SKM-1 (cell line): ENCODE results near the gene CMYA5.
A peak's percentile ranks its signal among the peaks of the same experiment; 100 is the strongest.
"Not testable (repeated sequence)": the region's sequence is repeated elsewhere in the genome, so short reads cannot be mapped to it uniquely, and the experiment has no call there.

Source experiments
- DNase-seq: peaks from one replicate; lab custom pipeline; 2025; ENCODE audit not compliant: unreplicated experiment; lab: John Stamatoyannopoulos, UW

CMYA5 gene

DNA sequence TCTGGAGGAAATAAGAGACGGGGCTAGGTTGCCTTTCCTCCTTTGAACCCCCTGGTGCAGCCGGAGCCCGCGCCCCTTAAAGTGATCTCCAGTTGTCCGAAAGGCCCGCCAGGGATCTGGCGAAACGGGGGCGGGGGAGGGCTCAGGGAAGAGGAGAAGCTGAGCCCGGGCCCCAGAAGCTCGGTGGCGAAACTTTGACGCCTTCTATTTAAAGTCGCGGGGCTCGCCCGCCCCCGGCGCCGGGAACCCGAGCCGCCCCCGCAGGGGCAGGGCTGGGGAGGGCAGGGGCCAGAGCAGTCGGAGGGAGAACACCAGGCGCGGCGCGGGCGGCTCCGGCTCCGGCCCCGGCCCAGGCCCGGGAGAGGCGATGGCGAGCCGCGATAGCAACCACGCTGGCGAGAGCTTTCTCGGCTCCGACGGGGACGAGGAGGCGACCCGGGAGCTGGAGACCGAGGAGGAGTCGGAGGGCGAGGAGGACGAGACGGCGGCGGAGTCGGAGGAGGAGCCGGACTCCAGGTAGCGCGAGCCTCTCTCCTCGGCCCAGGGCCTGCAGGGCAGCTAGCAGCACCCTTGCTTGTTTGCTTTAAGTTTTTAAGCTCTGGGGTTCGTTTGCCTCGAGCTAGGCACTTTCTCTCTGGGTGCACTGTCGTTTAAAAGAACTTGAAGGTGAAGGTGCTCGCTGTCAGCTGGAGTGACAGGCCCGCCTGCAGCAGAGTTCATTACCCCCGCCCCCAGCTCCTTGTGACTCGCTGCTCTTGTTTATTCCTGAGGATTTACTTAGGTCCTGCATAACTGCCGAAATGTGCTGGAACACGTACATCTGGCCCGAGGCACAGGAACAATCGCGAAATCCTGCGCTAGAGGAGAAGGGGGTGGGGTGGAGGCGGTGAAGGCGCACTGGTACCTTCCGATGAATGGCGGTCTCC, at the start of gene CMYA5:
CMYA5 (plus strand) TSS at position 296 of the 926 bp plus-strand sequence; CDS start at position 368, 72 bp downstream.
- DNase-seq, result no peak

DNA sequence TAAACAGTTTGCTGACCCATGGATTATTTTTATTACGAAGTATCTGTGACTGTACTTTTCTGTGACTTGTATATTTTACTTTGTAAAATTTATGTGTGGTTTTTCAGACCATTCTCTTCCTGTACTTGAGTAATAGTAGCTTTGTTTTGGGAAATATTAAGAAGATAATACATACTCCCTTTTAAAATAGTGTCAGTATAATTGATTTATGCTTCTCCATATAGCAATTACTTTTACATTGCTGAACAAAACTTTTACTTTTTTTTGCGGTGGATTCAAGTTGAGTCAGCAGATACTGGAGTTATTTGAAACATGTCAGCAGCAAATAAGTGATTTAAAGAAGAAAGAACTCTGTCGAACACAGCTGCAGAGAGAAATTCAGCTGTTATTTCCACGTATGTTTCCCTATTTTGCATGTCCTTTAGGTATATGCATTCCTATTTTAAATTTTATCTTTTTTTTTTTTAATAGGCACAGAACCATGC, 49.0 kb upstream of the CMYA5 start:
- no peak for DNase-seq

DNA sequence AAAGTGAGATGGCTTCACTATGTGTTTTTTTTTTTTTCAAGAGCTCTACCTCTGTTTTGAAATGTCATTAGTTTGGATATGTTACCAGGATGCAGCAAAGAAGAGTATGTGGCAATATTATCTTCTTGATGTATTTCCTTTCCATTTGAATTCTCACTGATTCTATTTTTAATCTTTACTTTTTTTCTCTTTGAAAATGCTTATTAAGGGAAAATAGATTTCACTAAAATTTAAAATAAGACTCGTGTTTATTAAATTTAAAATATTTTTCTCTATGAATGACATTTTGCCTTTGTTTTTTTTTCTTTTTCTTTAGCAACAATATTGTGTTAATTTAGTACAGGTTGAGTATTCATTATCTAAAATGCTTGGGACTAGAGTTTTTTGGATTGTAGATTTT, 48.2 kb upstream of the CMYA5 start:
- DNase-seq, result no peak

DNA sequence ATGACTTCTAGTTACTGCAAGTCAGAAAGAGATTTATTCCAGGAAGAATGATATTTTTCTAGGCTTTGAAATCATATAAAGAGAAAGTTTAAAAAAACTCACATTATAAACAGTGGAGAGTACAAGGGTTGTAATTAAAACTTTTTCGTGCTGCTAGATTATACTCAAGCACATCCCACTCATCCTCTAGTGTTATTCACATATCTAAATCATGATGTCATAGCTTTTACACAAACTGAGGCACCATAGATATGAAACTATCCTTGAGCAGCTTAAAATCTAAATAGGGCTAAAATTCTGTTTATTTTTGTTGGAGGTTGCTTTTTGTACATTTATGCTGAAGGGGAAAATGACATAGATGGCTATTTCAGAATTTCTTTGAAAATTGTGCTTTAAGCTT, 47.4 kb upstream of the CMYA5 start:
- DNase-seq, result no peak

DNA sequence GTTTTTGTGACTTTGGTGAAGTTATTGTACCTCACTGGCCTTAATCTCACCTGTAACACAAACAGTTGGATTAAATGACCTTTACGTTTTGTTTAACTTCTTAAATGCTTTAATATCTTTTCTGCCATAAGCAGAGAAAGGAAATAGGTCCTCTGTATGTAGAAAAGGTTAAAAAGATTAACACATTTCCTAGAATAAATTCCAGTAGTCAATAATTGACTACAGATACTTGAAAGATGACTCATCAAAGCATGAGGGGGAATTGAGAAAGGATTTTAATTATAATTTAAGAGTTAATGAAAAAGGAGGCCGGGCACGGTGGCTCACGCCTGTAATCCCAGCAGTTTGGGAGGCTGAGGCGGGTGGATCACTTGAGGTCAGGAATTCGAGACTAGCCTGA, 35.8 kb upstream of the CMYA5 start:
- DNase-seq, result no peak

DNA sequence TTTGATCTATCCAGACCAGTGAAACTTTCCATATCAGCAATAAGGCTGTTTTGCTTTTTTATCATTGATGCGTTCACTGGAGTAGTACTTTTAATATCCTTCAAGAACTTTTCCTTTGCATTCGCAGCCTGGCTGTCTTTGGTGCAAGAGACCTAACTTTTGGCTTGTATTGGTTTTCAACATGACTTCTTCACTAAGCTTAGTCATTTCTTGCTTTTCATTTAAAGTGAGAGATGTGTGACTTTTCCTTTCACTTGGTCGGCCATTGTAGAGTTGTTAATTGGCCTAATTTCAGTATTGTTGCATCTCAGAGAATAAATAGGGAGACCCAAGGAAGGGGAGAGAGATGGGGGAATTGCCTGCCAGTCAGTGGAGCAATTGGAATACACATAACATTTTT, 26.4 kb upstream of the CMYA5 start:
- DNase-seq, result no peak

DNA sequence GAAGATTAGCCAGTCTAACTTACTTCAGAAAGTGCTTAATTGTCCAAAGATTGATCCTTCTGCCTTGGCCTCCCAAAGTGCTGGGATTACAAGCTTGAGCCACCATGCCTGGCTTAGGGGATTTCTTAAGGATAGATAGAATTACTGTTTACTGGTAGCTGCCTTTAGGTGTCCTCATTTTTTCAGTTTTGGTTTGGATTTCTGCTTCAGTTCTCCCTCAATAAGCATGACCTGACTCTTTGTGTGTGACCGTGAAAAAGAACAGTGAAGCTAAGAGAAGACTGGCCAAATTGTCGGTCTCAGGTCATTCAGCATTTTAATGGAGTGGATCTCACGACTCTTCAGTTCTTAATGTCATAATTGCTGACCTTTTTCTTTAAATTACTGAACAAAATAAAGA, 22.9 kb upstream of the CMYA5 start:
- DNase-seq, result no peak

DNA sequence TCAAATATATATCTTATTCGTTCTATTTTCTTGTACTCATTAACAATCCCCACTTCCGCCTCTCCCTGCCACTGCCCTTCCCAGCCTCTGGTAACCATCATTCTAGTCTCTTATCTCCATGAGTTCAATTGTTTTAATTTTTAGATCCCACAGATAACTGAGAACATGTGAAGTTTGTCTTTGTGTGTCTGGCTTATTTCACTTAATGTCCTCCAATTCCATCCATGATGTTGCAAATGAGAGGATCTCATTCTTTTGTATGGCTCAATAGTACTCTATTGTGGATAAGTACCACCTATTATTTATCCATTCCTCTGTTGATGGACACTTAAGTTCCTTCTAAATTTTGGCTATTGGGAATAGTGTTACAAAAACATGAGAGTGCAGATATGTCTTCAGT, 17.2 kb upstream of the CMYA5 start:
- DNase-seq, result no peak

DNA sequence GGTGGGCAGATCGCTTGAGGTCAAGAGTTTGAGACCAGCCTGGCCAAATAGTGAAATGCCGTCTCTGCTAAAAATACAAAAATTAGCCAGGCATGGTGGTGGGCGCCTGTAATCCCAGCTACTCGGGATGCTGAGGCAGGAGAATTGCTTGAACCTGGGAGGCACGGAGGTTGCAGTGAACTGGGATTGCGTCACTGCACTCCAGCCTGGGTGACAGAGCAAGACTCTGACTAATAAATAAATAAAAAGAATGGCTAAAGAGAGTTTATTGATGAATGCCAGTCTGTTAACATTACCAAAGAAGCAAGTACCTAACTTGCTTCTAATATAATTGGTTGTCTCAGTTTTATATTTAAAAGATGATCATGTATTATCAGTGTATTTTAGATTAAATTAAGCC, 13.3 kb upstream of the CMYA5 start:
- DNase-seq, result not testable (repeated sequence)

DNA sequence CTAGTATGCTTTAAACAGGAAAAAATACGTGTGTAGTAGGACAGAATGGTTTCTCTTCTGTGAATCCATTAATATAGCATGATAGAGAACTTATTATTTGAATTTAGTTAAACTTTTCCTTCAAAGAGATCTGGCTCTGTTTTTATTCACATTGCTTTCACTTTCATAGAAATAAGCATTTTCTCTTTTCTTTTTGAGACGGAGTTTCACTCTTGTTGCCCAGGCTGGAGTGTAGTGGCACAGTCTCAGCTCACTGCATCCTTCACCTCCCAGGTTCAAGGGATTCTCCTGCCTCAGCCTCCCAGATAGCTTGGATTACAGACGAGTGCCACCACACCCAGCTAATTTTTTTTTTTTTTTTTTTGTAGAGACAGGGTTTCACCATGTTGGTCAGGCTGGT, 7.5 kb upstream of the CMYA5 start:
- not testable (repeated sequence) for DNase-seq

DNA sequence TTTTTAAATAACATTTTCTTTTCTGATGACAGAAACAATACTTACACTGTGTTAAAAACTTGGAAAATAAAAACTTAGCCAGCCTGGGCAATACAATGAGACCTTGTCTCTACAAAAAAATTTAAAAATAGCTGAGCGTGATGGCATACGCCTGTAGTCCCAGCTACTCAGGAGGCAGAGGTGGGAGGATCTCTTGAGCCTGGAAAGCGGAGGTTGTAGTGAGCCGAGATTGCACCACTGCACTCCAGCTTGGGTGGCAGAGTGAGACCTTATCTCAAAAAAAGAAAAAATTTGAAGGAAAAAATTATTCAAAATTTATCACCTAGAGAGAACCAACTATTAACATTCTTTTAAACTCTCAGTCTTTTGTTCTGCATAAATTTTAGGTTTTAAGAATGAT, 4.9 kb upstream of the CMYA5 start:
- DNase-seq, result no peak

DNA sequence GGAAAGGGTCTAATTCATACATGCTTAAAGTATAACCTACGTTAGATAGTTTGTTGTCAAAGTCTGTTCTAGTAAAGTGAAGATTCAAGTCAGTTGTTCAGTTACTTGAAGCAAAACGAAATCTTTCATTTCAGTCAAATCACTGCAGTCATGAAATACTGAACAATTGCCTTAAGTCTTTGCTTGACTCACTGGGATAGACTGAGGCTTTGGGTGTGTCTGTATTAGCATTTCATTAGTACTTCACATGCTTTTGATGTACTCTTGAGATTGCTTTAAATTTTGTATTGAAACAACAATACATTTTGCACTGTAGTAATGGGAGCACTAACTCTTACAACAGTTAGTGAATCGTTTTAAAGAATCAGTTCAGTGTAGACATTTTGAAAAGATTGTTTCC, 4.0 kb upstream of the CMYA5 start:
- DNase-seq, result no peak

DNA sequence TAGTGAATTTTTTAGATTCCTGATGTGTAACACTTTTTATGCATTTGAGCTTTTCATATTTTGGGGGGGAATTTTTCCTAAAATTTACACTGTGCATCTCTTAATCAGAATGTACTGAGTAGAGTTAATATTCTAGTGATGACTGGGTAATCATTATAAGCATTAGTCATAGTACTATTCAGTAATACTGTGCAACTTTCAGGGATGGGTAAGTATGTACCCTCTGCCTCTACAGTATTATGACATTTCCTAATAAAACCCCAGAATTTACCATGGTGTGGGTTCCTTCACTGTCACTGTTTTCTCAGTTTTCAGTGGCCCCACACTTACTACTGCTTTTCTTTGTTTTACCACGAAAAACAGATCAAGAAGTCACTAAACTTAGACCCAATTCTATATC, 2.8 kb upstream of the CMYA5 start:
- no peak for DNase-seq

DNA sequence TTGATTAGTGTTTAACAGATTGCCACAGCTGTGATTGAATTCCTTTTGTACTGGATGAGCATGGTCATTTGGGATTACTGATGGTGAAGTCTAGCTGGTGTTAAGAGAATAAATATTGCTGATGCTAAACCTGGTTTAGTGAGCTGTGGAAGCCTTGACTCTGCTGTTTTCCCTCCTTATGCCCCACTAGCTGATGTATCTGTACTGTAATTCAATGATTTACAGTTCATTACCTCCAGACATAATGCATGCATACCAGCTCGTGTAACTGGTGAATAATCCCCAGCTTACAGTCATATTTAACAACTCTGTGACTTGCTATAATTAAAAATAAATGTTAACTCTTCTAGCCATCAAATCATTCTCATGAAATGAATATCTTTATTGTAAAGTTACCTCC, 1.7 kb upstream of the CMYA5 start:
- DNase-seq, result no peak

DNA sequence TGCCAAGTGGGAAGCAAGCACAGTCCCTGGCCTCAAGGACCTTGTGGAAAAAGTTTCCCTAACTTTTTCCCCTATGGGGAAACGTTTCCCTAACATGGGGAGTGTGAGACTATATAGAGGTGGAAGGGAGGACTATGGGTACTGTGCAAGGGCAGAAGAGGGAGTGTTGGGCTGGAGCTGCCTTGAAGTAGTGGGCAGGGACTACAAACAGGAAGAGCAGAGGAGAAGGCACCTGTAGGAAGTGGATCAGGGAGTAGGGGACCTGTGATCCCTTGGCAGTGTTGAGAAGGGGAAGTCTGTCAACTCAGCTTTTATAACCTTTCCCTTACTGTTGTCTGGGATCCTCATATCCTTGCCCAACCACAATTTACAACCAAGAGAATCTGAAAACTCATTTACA, 1.4 kb downstream of the CMYA5 start:
- DNase-seq, result no peak

DNA sequence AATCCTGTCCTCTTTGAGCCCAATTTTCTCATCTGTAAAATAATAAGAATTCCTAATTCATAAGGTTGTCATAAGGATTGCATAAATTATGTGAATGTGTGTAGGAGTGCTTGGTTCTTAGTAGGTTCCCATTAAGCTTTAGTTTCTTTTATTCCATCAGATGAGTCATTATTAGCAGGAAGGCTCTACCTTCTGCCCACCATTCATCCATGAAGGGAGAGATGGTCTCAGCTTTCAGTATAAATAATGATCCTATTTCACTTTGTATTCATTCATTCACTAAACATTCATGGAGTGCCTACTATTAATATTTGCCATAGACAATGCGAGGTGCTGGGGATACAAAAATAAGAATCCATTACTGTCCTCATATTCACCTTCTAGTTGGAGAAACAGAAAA, 3.0 kb downstream of the CMYA5 start:
- no peak for DNase-seq

DNA sequence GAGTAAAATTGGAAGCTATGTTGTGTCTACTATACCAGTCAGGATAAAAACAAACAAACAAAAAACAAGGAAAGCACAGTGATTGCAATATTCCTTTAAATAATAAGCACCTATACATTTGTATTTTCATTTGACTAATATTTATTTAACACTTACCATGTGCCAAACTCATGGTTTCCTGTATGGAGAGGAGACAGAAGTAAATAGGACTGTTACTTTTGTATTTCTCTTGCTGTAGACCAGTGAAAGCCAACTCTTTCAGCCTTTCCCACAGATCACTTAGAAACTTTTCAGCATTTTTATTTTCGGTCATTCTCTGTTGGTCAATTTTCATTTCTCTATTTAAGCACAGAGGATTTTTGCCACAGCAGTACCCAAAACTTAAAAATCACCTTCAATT, 4.5 kb downstream of the CMYA5 start:
- DNase-seq, result no peak

DNA sequence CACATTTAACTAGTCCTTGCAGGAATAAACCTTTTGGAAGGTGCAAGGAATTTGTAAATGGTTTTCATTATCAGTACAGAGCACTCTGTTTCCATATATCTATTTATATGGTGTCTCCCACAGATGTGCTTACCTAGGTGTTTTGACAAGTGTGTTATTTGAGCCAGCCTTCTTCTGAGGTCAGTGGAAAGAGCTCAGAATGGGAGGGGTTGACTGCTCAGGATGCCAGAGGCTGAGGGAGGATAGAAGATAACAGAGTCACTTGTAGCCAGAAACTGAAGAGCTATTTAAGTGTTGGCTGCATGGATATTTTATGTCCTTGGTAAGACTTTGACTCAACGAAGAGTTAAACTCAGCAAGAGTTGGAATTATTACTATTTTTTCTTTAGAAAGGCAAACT, 5.0 kb downstream of the CMYA5 start:
- no peak for DNase-seq

DNA sequence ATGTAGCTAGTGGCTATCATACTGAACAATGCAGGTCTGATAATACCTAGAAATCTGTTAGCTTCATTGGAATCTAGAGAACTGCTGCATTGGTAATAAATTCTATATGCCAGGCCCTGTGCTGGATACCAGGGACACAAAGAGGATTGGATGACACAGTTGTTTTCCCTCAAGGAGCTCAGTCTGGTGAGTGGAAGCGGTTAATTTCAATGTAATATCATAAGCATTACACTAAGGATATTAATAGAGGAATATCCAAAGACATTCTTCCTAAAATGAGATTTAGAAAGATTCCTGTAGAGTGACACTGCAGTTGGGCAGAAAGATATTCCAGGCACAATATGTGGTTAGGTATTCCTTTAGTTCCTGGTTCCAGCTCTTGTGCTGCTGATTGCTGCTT, 5.9 kb downstream of the CMYA5 start:
- no peak for DNase-seq

DNA sequence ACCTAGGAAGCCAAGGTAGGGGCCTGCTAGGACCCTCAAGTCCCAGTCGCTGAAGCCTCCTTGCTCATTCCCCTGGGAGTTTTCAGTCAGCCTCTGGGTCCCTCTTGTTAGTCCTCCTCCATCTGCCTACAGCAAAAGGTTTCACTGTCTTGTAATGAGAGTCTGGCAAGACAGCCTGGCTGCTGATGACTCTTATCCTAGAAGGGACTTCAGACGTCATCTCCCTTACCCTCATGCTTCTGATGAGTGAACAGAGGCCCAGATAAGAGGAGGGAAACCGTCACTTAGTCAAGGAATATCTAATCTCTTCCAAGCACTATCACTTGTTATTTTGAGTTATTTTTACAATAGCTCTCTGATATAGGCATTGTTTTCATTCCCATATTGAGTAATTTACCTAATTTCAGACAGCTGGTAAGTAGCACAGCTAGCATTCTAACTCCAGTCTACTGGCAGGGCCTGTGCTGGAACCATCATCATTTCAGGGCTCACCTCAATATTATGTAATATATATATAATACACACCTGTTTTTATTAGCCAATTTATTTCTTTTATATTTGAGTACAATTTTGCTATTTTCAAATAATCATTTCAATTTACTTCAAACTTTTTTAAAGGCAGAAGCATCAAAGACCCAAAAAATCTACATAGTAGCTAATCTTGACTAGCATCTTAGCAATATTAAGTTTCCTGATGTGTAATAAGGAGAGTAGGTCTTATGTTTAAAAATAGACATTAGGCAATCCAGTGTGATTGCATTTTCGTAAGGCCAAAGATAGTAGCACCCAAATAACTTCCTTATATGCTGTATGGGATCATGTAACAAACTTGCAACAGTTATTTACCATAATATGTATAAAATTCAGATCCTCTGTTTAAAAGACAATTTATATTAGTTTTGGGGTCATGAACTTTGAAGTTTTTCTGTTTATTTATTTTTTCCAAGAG, 7.9 kb downstream of the CMYA5 start:
- DNase-seq, result peak; percentile 83

DNA sequence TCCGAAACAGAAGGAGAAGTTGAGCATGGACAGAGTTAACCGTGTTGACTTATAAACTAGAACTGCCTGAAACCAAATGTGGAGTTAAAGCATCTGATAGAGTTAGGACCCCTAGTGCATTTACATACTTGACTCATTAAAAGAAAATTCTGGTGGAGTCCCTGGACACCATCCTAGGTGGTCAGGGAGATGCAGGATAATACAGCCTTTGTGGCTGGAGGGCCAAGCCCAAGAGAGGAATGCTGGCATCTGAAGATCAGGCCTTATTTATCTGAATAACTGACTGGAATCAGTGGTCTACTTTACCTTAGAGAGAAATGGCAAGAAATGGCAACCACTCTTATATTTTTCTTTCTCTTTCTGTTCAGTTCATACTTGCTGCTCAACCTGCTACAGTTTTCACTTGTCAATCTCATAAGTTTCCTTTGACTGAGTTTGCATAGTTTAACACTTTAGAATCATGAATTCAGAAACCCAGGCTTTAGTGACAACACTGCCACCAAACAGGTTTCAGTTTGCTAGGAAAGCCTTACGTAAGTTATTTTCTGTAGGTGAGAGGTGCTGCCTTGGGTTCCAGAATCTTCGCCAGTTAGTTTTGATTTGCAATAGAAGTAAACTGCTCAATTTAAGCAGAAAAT, 10.2 kb downstream of the CMYA5 start:
- DNase-seq, result no peak
